HEK293 (cell line): ENCODE results near the gene PKIG.

ENCODE experiments used
- CTCF ChIA-PET: fragments of 350-600 bp; formaldehyde crosslinking; extraction: SDS; loops from one replicate; lab custom pipeline; 2021; ENCODE audit warnings: antibody characterized with exemption; lab: Yijun Ruan, JAX
- POLR2A ChIA-PET: fragments of 300-600 bp; formaldehyde crosslinking; extraction: SDS; loops from one replicate; lab custom pipeline; 2020; ENCODE audit warnings: antibody characterized with exemption, inconsistent platforms; lab: Yijun Ruan, JAX
- H3K27ac ChIP-seq: fragments of 200-500 bp; sonication (Bioruptor generic); 2 replicates; pipeline ENCODE4 v1.5.1; 2014; ENCODE audit warnings: low read depth, low read length, control low read depth, inconsistent platforms; ENCODE audit errors: extremely low read depth
- H3K36me3 ChIP-seq, 2 experiments: fragments of 200-500 bp in 1 of 2; sonication (Bioruptor generic) in 1 of 2; 1 replicate in 1 of 2; 2 replicates in 1 of 2; pipeline ENCODE4 v1.5.1; 2014 to 2017; ENCODE audit warnings: inconsistent platforms in 2 of 2, low read length in 2 of 2; ENCODE audit not compliant: control insufficient read depth in 2 of 2, insufficient read depth in 1 of 2
- H3K4me1 ChIP-seq: fragments of 200-500 bp; sonication (Bioruptor generic); 2 replicates; pipeline ENCODE4 v1.5.1; 2014; ENCODE audit warnings: mild to moderate bottlenecking, low read length, inconsistent platforms; ENCODE audit not compliant: control insufficient read depth, insufficient read depth
- H3K4me3 ChIP-seq: 2 replicates; pipeline ENCODE4 v1.5.1; 2011; ENCODE audit warnings: low read depth, mild to moderate bottlenecking, control low read depth, low read length, moderate library complexity
- H3K9me3 ChIP-seq: fragments of 200-500 bp; sonication (Bioruptor generic); 2 replicates; pipeline ENCODE4 v1.5.1; 2014; ENCODE audit warnings: low read depth, low read length, inconsistent platforms; ENCODE audit not compliant: control insufficient read depth, insufficient read depth
- GLIS1 ChIP-seq: fragments of 450-650 bp; formaldehyde crosslinking; IDR thresholded peaks from 2 replicates; pipeline ENCODE4 v1.5.1; 2016; ENCODE audit warnings: missing biosample characterization, missing genetic modification characterization
- HOXA7 ChIP-seq: sonication (generic); formaldehyde crosslinking; IDR thresholded peaks from 2 replicates; pipeline ENCODE4 v1.8.1; 2022; ENCODE audit warnings: missing genetic modification reagents, borderline replicate concordance
- HOXC10 ChIP-seq: sonication (generic); formaldehyde crosslinking; IDR thresholded peaks from 2 replicates; pipeline ENCODE4 v1.8.1; 2023; ENCODE audit warnings: mild to moderate bottlenecking, missing genetic modification reagents
- INSM2 ChIP-seq: fragments of 450-650 bp; formaldehyde crosslinking; IDR thresholded peaks from 2 replicates; pipeline ENCODE4 v1.5.1; 2016; ENCODE audit warnings: missing biosample characterization, missing genetic modification characterization
- SETDB1 ChIP-seq: IDR thresholded peaks from one replicate; pipeline ENCODE4 v1.6.1; 2017; ENCODE audit warnings: mild to moderate bottlenecking, low read length, moderate library complexity, mixed read lengths; ENCODE audit not compliant: insufficient read length
- ZBTB8A ChIP-seq: fragments of 450-650 bp; formaldehyde crosslinking; IDR thresholded peaks from 2 replicates; pipeline ENCODE4 v1.5.1; 2016; ENCODE audit warnings: missing biosample characterization, missing genetic modification characterization
- ZIC2 ChIP-seq: fragments of 450-650 bp; formaldehyde crosslinking; IDR thresholded peaks from 2 replicates; pipeline ENCODE4 v1.5.1; 2016; ENCODE audit warnings: missing biosample characterization, missing genetic modification characterization
- ZNF175 ChIP-seq: fragments of 450-650 bp; formaldehyde crosslinking; IDR thresholded peaks from 2 replicates; pipeline ENCODE4 v1.5.1; 2016; ENCODE audit warnings: missing biosample characterization, missing genetic modification characterization
- ZNF211 ChIP-seq: fragments of 450-650 bp; formaldehyde crosslinking; IDR thresholded peaks from 2 replicates; pipeline ENCODE4 v1.5.1; 2016; ENCODE audit warnings: low read depth, missing biosample characterization, missing genetic modification characterization
- ZNF302 ChIP-seq: fragments of 450-650 bp; formaldehyde crosslinking; IDR thresholded peaks from 2 replicates; pipeline ENCODE4 v1.5.1; 2016; ENCODE audit warnings: missing biosample characterization, missing genetic modification characterization, low read depth
- ZNF624 ChIP-seq: fragments of 450-650 bp; formaldehyde crosslinking; IDR thresholded peaks from 2 replicates; pipeline ENCODE4 v1.5.1; 2017; ENCODE audit warnings: missing biosample characterization, missing genetic modification characterization
- ZNF704 ChIP-seq: fragments of 450-650 bp; formaldehyde crosslinking; IDR thresholded peaks from 2 replicates; pipeline ENCODE4 v1.5.1; 2016; ENCODE audit warnings: missing biosample characterization, missing genetic modification characterization
- ZNF768 ChIP-seq: fragments of 450-650 bp; formaldehyde crosslinking; IDR thresholded peaks from 2 replicates; pipeline ENCODE4 v1.5.1; 2018; ENCODE audit warnings: missing biosample characterization, mild to moderate bottlenecking, missing genetic modification characterization
- ZNF785 ChIP-seq: fragments of 450-650 bp; formaldehyde crosslinking; IDR thresholded peaks from 2 replicates; pipeline ENCODE4 v1.5.1; 2016; ENCODE audit warnings: missing biosample characterization, missing genetic modification characterization
- TF ChIP-seq, protein P1 (sequence below): fragments of 450-650 bp; formaldehyde crosslinking; IDR thresholded peaks from 2 replicates; pipeline ENCODE4 v1.5.1; 2016; ENCODE audit warnings: missing biosample characterization, missing genetic modification characterization
- TF ChIP-seq, protein P2 (sequence below): fragments of 450-650 bp; formaldehyde crosslinking; IDR thresholded peaks from 2 replicates; pipeline ENCODE4 v1.5.1; 2016; ENCODE audit warnings: missing biosample characterization, missing genetic modification characterization

The PKIG gene

GRCh38 chr20:44637042-44637441 lies 54.7 kb downstream of the PKIG start:
- Histone ChIP-seq H3K27ac (no peak overlapping the region), H3K9me3 (no peaks in the 10 kb centered on the region), H3K4me1 (peaks cover 1% of the 10 kb centered on the region; the same call in 1 of the 2 replicates), H3K36me3 (peaks cover 0 to 18% of the 10 kb centered on the region in 2 experiments; a peak in 1 of 3 replicates), H3K4me3 (no peak overlapping the region)
- ChIA-PET CTCF (no interaction called here), POLR2A (no interaction called here)
- TF ChIP-seq ZNF768 (0 out of 2 replicates have a peak, but pooled peaks have one; percentile 33), INSM2 (tag by site-specific recombination) (no peak)

DNA sequence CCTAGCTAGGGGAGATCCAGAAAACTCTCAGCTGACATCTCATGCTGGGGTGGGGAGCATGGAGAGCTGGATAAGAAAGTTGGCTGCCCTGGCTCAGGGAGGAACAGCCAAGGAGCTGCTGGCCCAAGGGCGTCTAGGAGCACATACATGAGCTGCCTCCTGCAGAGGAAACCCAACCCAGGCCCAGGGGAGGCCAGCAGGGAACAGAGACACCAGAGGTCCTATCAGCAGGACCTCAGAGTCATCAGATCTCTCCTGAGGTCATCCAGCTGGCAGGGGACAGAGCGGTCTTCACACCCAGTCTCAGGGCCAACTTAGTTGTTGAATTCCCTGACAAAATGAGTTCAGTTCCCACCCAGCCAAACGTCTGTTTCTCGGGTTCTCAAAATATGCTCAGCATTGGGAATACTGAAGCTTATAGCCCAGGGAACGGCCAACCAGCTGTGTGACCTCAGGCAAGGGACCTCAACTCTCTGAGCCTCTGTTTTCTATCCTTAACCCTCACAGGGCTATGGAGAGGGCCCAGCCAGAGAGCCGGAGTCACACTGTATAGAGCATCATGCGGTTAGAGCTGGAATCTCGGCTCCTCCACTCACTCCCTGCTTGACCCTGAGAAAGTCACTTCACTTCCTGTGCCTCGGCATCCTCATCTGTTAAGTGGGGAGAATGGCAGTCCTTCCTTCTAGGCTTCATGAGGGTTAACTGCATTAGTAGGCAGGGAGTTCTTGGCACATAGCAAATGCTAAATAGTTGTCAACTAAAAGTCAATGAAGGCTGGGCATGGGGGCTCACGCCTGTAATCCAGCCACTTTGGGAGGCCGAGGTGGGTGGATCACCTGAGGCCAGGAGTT lies 55.4 kb downstream of the PKIG start:
- no peak overlapping the region for H3K27ac ChIP-seq
- no peaks in the 10 kb centered on the region for H3K9me3 ChIP-seq
- peaks cover 6% of the 10 kb centered on the region for H3K4me1 ChIP-seq
- TF ChIP-seq ZIC2 (tag by site-specific recombination) (peak; percentile 95), GLIS1 (tag by site-specific recombination) (peak; percentile 14; the same call in 1 of the 2 replicates), HOXA7 (CRISPR knock-in tag) (no peak)
- peaks cover 0 to 18% of the 10 kb centered on the region in 2 experiments; a peak in 1 of 3 replicates for H3K36me3 ChIP-seq
- no peak overlapping the region for H3K4me3 ChIP-seq
- CTCF ChIA-PET, result interaction anchor here (0.5 kb wide), 1 partner anchor 440 kb away, joined by 3 read pairs; no protein-coding TSS in a partner anchor
- POLR2A ChIA-PET, result no interaction called here

GRCh38 chr20:44640522-44640921 lies 58.1 kb downstream of the PKIG start:
- Histone ChIP-seq H3K4me3 (no peak overlapping the region), H3K4me1 (peaks cover 6% of the 10 kb centered on the region), H3K27ac (no peak overlapping the region), H3K9me3 (no peaks in the 10 kb centered on the region), H3K36me3 (peaks cover 0 to 6% of the 10 kb centered on the region in 2 experiments; a peak in 1 of 3 replicates)
- ChIA-PET POLR2A (no interaction called here), CTCF (no interaction called here)
- TF ChIP-seq SETDB1 (peak; percentile 12), HOXC10 (CRISPR knock-in tag) (no peak)

GRCh38 chr20:44641325-44641724 lies 58.9 kb downstream of the PKIG start:
- POLR2A ChIA-PET, result no interaction called here
- CTCF ChIA-PET, result interaction anchor here (1.6 kb wide), 1 partner anchor 42 kb away, joined by 4 read pairs; no protein-coding TSS in a partner anchor

More at GRCh38 chr20:44641325-44641724, 58.9 kb downstream of the PKIG start:
- no peak overlapping the region for H3K27ac ChIP-seq
- H3K9me3 ChIP-seq, result no peaks in the 10 kb centered on the region
- H3K4me1 ChIP-seq, result peaks cover 6% of the 10 kb centered on the region
- peaks cover 0 to 3% of the 10 kb centered on the region in 2 experiments; a peak in 1 of 3 replicates for H3K36me3 ChIP-seq
- TF ChIP-seq ZBTB8A (tag by site-specific recombination), result no peak
- no peak for TF ChIP-seq INSM2 (tag by site-specific recombination)
- no peak for TF ChIP-seq ZNF175 (tag by site-specific recombination)
- no peak for TF ChIP-seq ZNF211 (tag by site-specific recombination)
- TF ChIP-seq ZNF785 (tag by site-specific recombination), result no peak
- no peak for TF ChIP-seq ZNF624 (tag by site-specific recombination)
- TF ChIP-seq ZNF302 (tag by site-specific recombination), result no peak
- no peak for TF ChIP-seq ZNF704
- TF ChIP-seq, protein P1, sequence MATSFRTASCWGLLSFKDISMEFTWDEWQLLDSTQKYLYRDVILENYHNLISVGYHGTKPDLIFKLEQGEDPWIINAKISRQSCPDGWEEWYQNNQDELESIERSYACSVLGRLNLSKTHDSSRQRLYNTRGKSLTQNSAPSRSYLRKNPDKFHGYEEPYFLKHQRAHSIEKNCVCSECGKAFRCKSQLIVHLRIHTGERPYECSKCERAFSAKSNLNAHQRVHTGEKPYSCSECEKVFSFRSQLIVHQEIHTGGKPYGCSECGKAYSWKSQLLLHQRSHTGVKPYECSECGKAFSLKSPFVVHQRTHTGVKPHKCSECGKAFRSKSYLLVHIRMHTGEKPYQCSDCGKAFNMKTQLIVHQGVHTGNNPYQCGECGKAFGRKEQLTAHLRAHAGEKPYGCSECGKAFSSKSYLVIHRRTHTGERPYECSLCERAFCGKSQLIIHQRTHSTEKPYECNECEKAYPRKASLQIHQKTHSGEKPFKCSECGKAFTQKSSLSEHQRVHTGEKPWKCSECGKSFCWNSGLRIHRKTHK (tag by site-specific recombination), result no peak
- TF ChIP-seq, protein P2, sequence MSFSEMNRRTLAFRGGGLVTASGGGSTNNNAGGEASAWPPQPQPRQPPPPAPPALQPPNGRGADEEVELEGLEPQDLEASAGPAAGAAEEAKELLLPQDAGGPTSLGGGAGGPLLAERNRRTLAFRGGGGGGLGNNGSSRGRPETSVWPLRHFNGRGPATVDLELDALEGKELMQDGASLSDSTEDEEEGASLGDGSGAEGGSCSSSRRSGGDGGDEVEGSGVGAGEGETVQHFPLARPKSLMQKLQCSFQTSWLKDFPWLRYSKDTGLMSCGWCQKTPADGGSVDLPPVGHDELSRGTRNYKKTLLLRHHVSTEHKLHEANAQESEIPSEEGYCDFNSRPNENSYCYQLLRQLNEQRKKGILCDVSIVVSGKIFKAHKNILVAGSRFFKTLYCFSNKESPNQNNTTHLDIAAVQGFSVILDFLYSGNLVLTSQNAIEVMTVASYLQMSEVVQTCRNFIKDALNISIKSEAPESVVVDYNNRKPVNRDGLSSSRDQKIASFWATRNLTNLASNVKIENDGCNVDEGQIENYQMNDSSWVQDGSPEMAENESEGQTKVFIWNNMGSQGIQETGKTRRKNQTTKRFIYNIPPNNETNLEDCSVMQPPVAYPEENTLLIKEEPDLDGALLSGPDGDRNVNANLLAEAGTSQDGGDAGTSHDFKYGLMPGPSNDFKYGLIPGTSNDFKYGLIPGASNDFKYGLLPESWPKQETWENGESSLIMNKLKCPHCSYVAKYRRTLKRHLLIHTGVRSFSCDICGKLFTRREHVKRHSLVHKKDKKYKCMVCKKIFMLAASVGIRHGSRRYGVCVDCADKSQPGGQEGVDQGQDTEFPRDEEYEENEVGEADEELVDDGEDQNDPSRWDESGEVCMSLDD (tag by site-specific recombination), result no peak
- no peak overlapping the region for H3K4me3 ChIP-seq
